ENCODE data around the gene ACP1.

Gene ACP1

GRCh38 chr2:268323-268722 is 3.6 kb downstream of the ACP1 start:
- Histone ChIP-seq H3K9me3 (ENCODE audit: control insufficient read depth, low read length) (peaks cover 7% of the 10 kb centered on the region), H3K27ac (ENCODE audit: low read depth, low read length, severe bottlenecking) (no peak overlapping the region), H3K4me1 (ENCODE audit: control insufficient read depth, insufficient read depth, low read length, poor library complexity, severe bottlenecking) (peaks cover 10% of the 10 kb centered on the region), H3K36me3 (ENCODE audit: control insufficient read depth, insufficient read depth, low read length) (peaks cover 43% of the 10 kb centered on the region), H3K4me3 (ENCODE audit: extremely low read depth, insufficient read depth, low read length, poor library complexity, severe bottlenecking) (no peak overlapping the region)

GRCh38 chr2:269356-270030 is 4.7 kb downstream of the ACP1 start:
- Histone ChIP-seq H3K9me3 (ENCODE audit: control insufficient read depth, low read length) (no peaks in the 10 kb centered on the region), H3K4me3 (ENCODE audit: extremely low read depth, insufficient read depth, low read length, poor library complexity, severe bottlenecking) (no peak overlapping the region), H3K4me1 (ENCODE audit: control insufficient read depth, insufficient read depth, low read length, poor library complexity, severe bottlenecking) (peaks cover 10% of the 10 kb centered on the region), H3K27ac (ENCODE audit: low read depth, low read length, severe bottlenecking) (no peak overlapping the region), H3K36me3 (ENCODE audit: control insufficient read depth, insufficient read depth, low read length) (peaks cover 55% of the 10 kb centered on the region)
- 83 to 100% methylated on average over 2 to 3 of the region's 4 CpGs for WGBS, 2 experiments (ENCODE audit: insufficient coverage in 2 of 2)

- 94 to 98% methylated on average over 3 to 4 of the region's 4 CpGs for WGBS, 2 experiments (ENCODE audit: insufficient coverage in 2 of 2)
- H3K27ac ChIP-seq (ENCODE audit: low read depth, low read length, severe bottlenecking) = no peak overlapping the region
- H3K9me3 ChIP-seq (ENCODE audit: control insufficient read depth, low read length) = no peaks in the 10 kb centered on the region
- peaks cover 64% of the 10 kb centered on the region for H3K36me3 ChIP-seq (ENCODE audit: control insufficient read depth, insufficient read depth, low read length)
- peaks cover 7% of the 10 kb centered on the region for H3K4me1 ChIP-seq (ENCODE audit: control insufficient read depth, insufficient read depth, low read length, poor library complexity, severe bottlenecking)
- no peak overlapping the region for H3K4me3 ChIP-seq (ENCODE audit: extremely low read depth, insufficient read depth, low read length, poor library complexity, severe bottlenecking)
Observed at GRCh38 chr2:270861-271260, 6.1 kb downstream of the ACP1 start.

- WGBS, 2 experiments (ENCODE audit: insufficient coverage in 2 of 2) = 92 to 93% methylated on average over 7 to 8 of the region's 12 CpGs
- Histone ChIP-seq H3K4me3 (ENCODE audit: extremely low read depth, insufficient read depth, low read length, poor library complexity, severe bottlenecking) (no peak overlapping the region), H3K36me3 (ENCODE audit: control insufficient read depth, insufficient read depth, low read length) (peaks cover 70% of the 10 kb centered on the region)
Observed at GRCh38 chr2:271917-272316, 7.2 kb downstream of the ACP1 start.

GRCh38 chr2:273333-273732 is 8.6 kb downstream of the ACP1 start:
- no peaks in the 10 kb centered on the region for H3K9me3 ChIP-seq (ENCODE audit: control insufficient read depth, low read length)
- H3K4me3 ChIP-seq (ENCODE audit: extremely low read depth, insufficient read depth, low read length, poor library complexity, severe bottlenecking) = no peak overlapping the region
- no peak overlapping the region for H3K27ac ChIP-seq (ENCODE audit: low read depth, low read length, severe bottlenecking)
- no peaks in the 10 kb centered on the region for H3K4me1 ChIP-seq (ENCODE audit: control insufficient read depth, insufficient read depth, low read length, poor library complexity, severe bottlenecking)
- WGBS, 2 experiments (ENCODE audit: insufficient coverage in 2 of 2) = 100% methylated on average over 2 to 3 of the region's 6 CpGs
- peaks cover 71% of the 10 kb centered on the region for H3K36me3 ChIP-seq (ENCODE audit: control insufficient read depth, insufficient read depth, low read length)

More at GRCh38 chr2:271917-272316, 7.2 kb downstream of the ACP1 start:
- Histone ChIP-seq H3K9me3 (ENCODE audit: control insufficient read depth, low read length) (no peaks in the 10 kb centered on the region), H3K27ac (ENCODE audit: low read depth, low read length, severe bottlenecking) (no peak overlapping the region), H3K4me1 (ENCODE audit: control insufficient read depth, insufficient read depth, low read length, poor library complexity, severe bottlenecking) (no peaks in the 10 kb centered on the region)

- no peaks in the 10 kb centered on the region for H3K4me1 ChIP-seq (ENCODE audit: control insufficient read depth, insufficient read depth, low read length, poor library complexity, severe bottlenecking)
- H3K4me3 ChIP-seq (ENCODE audit: extremely low read depth, insufficient read depth, low read length, poor library complexity, severe bottlenecking) = no peak overlapping the region
- peaks cover 75% of the 10 kb centered on the region for H3K36me3 ChIP-seq (ENCODE audit: control insufficient read depth, insufficient read depth, low read length)
- no peaks in the 10 kb centered on the region for H3K9me3 ChIP-seq (ENCODE audit: control insufficient read depth, low read length)
- WGBS, 2 experiments (ENCODE audit: insufficient coverage in 2 of 2) = 100% methylated on average over 1 to 2 of the region's 3 CpGs
- no peak overlapping the region for H3K27ac ChIP-seq (ENCODE audit: low read depth, low read length, severe bottlenecking)
Observed at GRCh38 chr2:274503-274902, 9.8 kb downstream of the ACP1 start.

GRCh38 chr2:275466-275865 is 10.7 kb downstream of the ACP1 start:
- 60 to 67% methylated on average over 1 of the region's 6 CpGs for WGBS, 2 experiments (ENCODE audit: insufficient coverage in 2 of 2)
- H3K27ac ChIP-seq (ENCODE audit: low read depth, low read length, severe bottlenecking) = no peak overlapping the region
- peaks cover 71% of the 10 kb centered on the region for H3K36me3 ChIP-seq (ENCODE audit: control insufficient read depth, insufficient read depth, low read length)
- H3K9me3 ChIP-seq (ENCODE audit: control insufficient read depth, low read length) = no peaks in the 10 kb centered on the region
- no peaks in the 10 kb centered on the region for H3K4me1 ChIP-seq (ENCODE audit: control insufficient read depth, insufficient read depth, low read length, poor library complexity, severe bottlenecking)
- no peak overlapping the region for H3K4me3 ChIP-seq (ENCODE audit: extremely low read depth, insufficient read depth, low read length, poor library complexity, severe bottlenecking)

- Histone ChIP-seq H3K36me3 (ENCODE audit: control insufficient read depth, insufficient read depth, low read length) (peaks cover 74% of the 10 kb centered on the region), H3K27ac (ENCODE audit: low read depth, low read length, severe bottlenecking) (no peak overlapping the region), H3K9me3 (ENCODE audit: control insufficient read depth, low read length) (no peaks in the 10 kb centered on the region), H3K4me3 (ENCODE audit: extremely low read depth, insufficient read depth, low read length, poor library complexity, severe bottlenecking) (no peak overlapping the region), H3K4me1 (ENCODE audit: control insufficient read depth, insufficient read depth, low read length, poor library complexity, severe bottlenecking) (no peaks in the 10 kb centered on the region)
- WGBS, 2 experiments (ENCODE audit: insufficient coverage in 2 of 2) = 81 to 100% methylated on average over 2 of the region's 2 CpGs
Observed at GRCh38 chr2:278312-278926, 13.7 kb downstream of the ACP1 start.

GRCh38 chr2:278927-279320 is 14.2 kb downstream of the ACP1 start:
- WGBS, 2 experiments (ENCODE audit: insufficient coverage in 2 of 2) = no CpG with 5 or more reads among the region's 4 CpGs
- no peaks in the 10 kb centered on the region for H3K9me3 ChIP-seq (ENCODE audit: control insufficient read depth, low read length)
- H3K4me3 ChIP-seq (ENCODE audit: extremely low read depth, insufficient read depth, low read length, poor library complexity, severe bottlenecking) = no peak overlapping the region
- H3K27ac ChIP-seq (ENCODE audit: low read depth, low read length, severe bottlenecking) = no peak overlapping the region
- no peaks in the 10 kb centered on the region for H3K4me1 ChIP-seq (ENCODE audit: control insufficient read depth, insufficient read depth, low read length, poor library complexity, severe bottlenecking)
- peaks cover 69% of the 10 kb centered on the region for H3K36me3 ChIP-seq (ENCODE audit: control insufficient read depth, insufficient read depth, low read length)

GRCh38 chr2:279366-279765 is 14.6 kb downstream of the ACP1 start:
- Histone ChIP-seq H3K36me3 (ENCODE audit: control insufficient read depth, insufficient read depth, low read length) (peaks cover 65% of the 10 kb centered on the region), H3K9me3 (ENCODE audit: control insufficient read depth, low read length) (no peaks in the 10 kb centered on the region), H3K27ac (ENCODE audit: low read depth, low read length, severe bottlenecking) (no peak overlapping the region), H3K4me3 (ENCODE audit: extremely low read depth, insufficient read depth, low read length, poor library complexity, severe bottlenecking) (no peak overlapping the region), H3K4me1 (ENCODE audit: control insufficient read depth, insufficient read depth, low read length, poor library complexity, severe bottlenecking) (peaks cover 4% of the 10 kb centered on the region)
- 80% methylated on average over 1 of the region's 4 CpGs; no CpG with 5 or more reads in 1 of the 2 experiments for WGBS, 2 experiments (ENCODE audit: insufficient coverage in 2 of 2)

- Histone ChIP-seq H3K9me3 (ENCODE audit: control insufficient read depth, low read length) (no peaks in the 10 kb centered on the region), H3K36me3 (ENCODE audit: control insufficient read depth, insufficient read depth, low read length) (peaks cover 61% of the 10 kb centered on the region), H3K4me3 (ENCODE audit: extremely low read depth, insufficient read depth, low read length, poor library complexity, severe bottlenecking) (no peak overlapping the region), H3K27ac (ENCODE audit: low read depth, low read length, severe bottlenecking) (no peak overlapping the region), H3K4me1 (ENCODE audit: control insufficient read depth, insufficient read depth, low read length, poor library complexity, severe bottlenecking) (peaks cover 10% of the 10 kb centered on the region)
- 81% methylated on average over 2 of the region's 4 CpGs; no CpG with 5 or more reads in 1 of the 2 experiments for WGBS, 2 experiments (ENCODE audit: insufficient coverage in 2 of 2)
Observed at GRCh38 chr2:279956-280649, 15.4 kb downstream of the ACP1 start.
